Esophagus (tissue), 2 donors: Measurements from ENCODE around the gene RBBP5. TPM values are rescaled to one million over a fixed set of nuclear protein-coding genes. Genes with fewer than 3 reads are reported as not detected.

Experiments
- H3K27ac ChIP-seq, 2 donors: one replicate each; pipeline ENCODE4 v1.5.1; 2013; ENCODE audit warnings: low read depth in 2 of 2, mild to moderate bottlenecking in 2 of 2, inconsistent platforms in 1 of 2, low read length in 1 of 2, moderate library complexity in 1 of 2
- H3K27me3 ChIP-seq, 2 donors: one replicate each; pipeline ENCODE4 v1.6.1; 2013; ENCODE audit warnings: low read length in 2 of 2, control low read depth in 1 of 2, mild to moderate bottlenecking in 1 of 2; ENCODE audit not compliant: insufficient read depth in 2 of 2, control insufficient read depth in 1 of 2
- H3K36me3 ChIP-seq, 2 donors: one replicate each; pipeline ENCODE4 v1.6.1; 2013; ENCODE audit warnings: low read length in 1 of 2; ENCODE audit not compliant: control insufficient read depth in 2 of 2, insufficient read depth in 2 of 2
- H3K4me1 ChIP-seq, 2 donors: one replicate each; pipeline ENCODE4 v1.6.1; 2013; ENCODE audit warnings: low read length in 1 of 2; ENCODE audit not compliant: control insufficient read depth in 2 of 2, insufficient read depth in 2 of 2
- H3K4me3 ChIP-seq, 2 donors: one replicate each; pipeline ENCODE4 v1.5.1; 2013; ENCODE audit warnings: low read length in 2 of 2, mild to moderate bottlenecking in 2 of 2, low read depth in 1 of 2, moderate library complexity in 1 of 2
- H3K9me3 ChIP-seq, 2 donors: one replicate each; pipeline ENCODE4 v1.6.1; 2013; ENCODE audit warnings: mild to moderate bottlenecking in 2 of 2, low read depth in 1 of 2, low read length in 1 of 2, moderate library complexity in 1 of 2; ENCODE audit not compliant: control insufficient read depth in 2 of 2, insufficient read depth in 1 of 2
- WGBS, 2 donors: extraction: QIAGEN DNeasy Blood & Tissue Kit; methylation state at CpG; one replicate each; pipeline ENCODE4 v1.1.7; 2013; 5-methylcytosine and 5-hydroxymethylcytosine counted together
- polyA plus RNA-seq, 2 donors: library from polyadenylated mRNA; stranded (reverse); fragments of 200-250 nt; gene quantifications; one replicate each; pipeline ENCODE4 v1.2.3, GENCODE V29; 2013
- donor health status: healthy with polysubstance abuse.
- donor health status: Bipolar disorder and iron deficiency.

The RBBP5 gene
- polyA plus RNA-seq, 2 donors = 3.0 to 4.0 TPM

DNA sequence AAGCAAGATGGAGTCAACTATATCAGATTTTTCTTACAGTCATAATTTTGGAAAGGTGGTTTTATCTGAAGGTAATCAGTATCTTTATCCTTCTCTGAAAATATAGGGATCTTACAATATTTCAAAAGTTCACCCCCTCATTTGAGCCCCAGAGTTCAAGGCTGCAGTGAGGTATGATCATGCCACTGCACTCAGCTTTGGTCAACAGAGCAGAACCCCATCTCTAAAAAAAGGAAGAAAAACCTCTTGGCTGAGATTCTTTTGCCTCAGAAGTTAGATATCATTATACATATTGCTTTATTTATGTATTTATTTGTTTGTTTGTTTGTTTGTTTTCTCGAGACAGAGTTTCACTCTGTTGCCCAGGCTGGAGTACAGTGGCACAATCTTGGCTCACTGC lies 11.5 kb upstream of the RBBP5 start:
- no peak overlapping the region for H3K27ac ChIP-seq
- H3K36me3 ChIP-seq = no peaks in the 10 kb centered on the region
- 48 to 53% methylated on average over 1 of the region's 1 CpG for WGBS, 2 donors
- H3K4me3 ChIP-seq = no peak overlapping the region
- no peaks in the 10 kb centered on the region for H3K9me3 ChIP-seq
- H3K4me1 ChIP-seq = no peaks in the 10 kb centered on the region
- H3K27me3 ChIP-seq = no peaks in the 10 kb centered on the region

DNA sequence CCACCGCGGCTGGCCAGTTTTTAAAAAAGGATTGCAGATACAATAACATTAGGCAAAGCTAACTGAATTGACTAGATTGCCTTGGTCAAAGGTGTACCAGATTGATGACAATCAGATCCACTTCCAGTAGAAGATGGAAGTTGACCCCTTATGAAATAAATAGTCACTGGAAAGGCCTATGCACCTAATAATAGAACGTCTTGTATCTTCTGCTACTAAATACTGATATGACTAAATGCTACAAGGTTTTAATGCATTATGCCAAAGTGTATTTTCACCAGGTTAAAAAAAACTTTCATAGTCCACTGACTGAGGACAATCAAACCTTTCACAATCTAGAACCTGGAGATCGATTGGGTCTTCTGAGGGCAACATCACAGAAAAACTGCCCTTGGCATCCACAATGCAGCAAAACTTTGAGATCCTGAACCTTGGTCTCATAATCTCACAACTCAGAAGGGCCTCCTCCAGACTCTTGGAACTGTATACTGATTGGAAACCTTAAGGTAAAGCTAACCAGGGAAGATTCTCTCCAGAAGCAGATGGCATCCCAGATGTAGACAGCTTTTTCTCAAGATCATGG lies 7.8 kb upstream of the RBBP5 start:
- no peaks in the 10 kb centered on the region for H3K4me1 ChIP-seq
- no peak overlapping the region for H3K27ac ChIP-seq
- no peaks in the 10 kb centered on the region for H3K9me3 ChIP-seq
- WGBS, 2 donors = 75 to 82% methylated on average over 4 of the region's 4 CpGs
- no peaks in the 10 kb centered on the region for H3K27me3 ChIP-seq
- no peaks in the 10 kb centered on the region for H3K36me3 ChIP-seq
- H3K4me3 ChIP-seq = no peak overlapping the region

DNA sequence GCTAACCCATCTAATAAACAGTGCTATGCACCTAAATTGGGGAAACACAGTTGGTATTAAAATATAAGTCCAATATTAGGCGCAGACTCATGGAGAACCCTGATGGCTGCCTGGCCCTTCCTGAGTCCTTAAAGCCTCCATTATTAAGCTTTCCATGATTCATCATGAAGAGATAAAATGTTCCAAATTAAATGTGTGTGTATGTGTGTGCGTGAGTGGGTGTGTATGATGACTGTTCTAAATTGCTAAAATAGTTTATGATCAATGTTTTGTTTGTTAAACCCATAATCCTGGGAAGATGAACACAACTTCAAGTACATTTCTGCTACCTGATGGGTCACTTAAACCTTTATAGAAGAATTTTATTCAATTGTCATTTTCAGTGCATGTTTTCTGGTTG lies 6.3 kb upstream of the RBBP5 start:
- Histone ChIP-seq H3K27ac (no peak overlapping the region), H3K9me3 (no peaks in the 10 kb centered on the region), H3K4me1 (no peaks in the 10 kb centered on the region), H3K27me3 (no peaks in the 10 kb centered on the region), H3K4me3 (no peak overlapping the region), H3K36me3 (no peaks in the 10 kb centered on the region)
- WGBS, 2 donors = 83 to 86% methylated on average over 2 of the region's 2 CpGs

DNA sequence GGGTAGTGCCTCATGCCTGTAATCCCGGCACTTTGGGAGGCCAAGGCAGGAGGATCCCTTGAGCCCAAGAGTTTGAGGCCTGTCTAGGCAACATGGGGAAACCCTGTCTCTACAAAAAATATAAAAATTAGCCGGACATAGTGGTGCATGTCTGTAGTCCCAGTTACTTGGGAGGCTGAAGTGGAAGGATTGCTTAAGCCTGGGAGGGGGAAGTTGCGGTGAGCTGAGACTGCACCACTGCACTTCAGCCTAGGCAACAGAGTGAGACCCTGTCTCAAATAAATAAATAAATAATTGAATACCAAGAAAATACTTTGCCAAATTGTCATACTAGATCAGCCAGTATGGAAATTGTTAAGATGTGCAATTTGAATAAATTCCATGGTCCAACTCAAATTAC lies 5.9 kb upstream of the RBBP5 start:
- Histone ChIP-seq H3K27ac (no peak overlapping the region), H3K27me3 (no peaks in the 10 kb centered on the region), H3K9me3 (no peaks in the 10 kb centered on the region), H3K36me3 (no peaks in the 10 kb centered on the region), H3K4me1 (no peaks in the 10 kb centered on the region), H3K4me3 (no peak overlapping the region)
- 89 to 95% methylated on average over 3 of the region's 3 CpGs for WGBS, 2 donors

DNA sequence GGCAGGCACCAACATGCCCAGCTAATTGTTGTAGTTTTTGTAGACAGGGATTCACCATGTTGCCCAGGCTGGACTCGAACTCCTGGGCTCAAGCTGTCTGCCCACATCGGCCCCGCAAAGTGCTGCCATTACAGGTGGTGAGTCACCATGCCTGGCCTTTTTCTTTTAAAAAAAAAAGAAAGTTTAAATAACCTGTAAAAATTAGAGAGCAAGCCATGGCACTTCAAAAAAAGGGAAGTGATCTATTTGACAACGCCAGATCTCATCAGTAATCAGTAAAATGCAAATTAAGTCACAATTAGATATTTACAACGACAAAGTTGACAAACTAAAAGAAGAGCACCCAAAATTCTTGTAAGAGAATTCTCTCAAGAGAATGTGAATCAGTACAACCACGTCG lies 2.9 kb upstream of the RBBP5 start:
- Histone ChIP-seq H3K27me3 (no peaks in the 10 kb centered on the region), H3K27ac (no peak overlapping the region), H3K4me3 (no peak overlapping the region), H3K9me3 (no peaks in the 10 kb centered on the region), H3K4me1 (peaks cover 0 to 3% of the 10 kb centered on the region in 2 donors), H3K36me3 (no peaks in the 10 kb centered on the region)
- WGBS, 2 donors = 77 to 83% methylated on average over 7 of the region's 7 CpGs

DNA sequence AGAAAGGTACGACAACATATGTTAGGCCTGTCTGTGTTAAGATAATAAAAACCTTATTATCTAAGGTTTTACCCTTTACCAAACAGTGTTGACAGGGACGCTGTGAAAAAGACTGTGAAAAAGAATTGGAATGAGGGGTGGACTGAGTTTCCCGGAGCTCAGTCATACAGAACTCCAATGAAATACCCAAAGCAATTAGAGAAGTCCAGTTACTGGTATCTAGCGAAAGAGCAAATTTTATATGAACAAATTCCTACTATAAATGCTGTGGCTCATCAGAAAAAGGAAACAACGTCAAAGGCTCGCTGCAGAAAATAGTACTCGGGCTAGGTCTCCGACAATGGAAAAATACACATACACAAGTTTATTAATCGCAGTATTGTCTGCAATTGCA lies 708 bp upstream of the RBBP5 start:
- Histone ChIP-seq H3K9me3 (no peaks in the 10 kb centered on the region), H3K4me3 (peak overlapping the region in 1 of 2 donors; percentile 99), H3K27me3 (no peaks in the 10 kb centered on the region), H3K4me1 (peaks cover 0 to 3% of the 10 kb centered on the region in 2 donors), H3K27ac (peak overlapping the region; percentile 88 to 97), H3K36me3 (no peaks in the 10 kb centered on the region)
- 24% methylated on average over 9 of the region's 9 CpGs for WGBS, 2 donors

DNA sequence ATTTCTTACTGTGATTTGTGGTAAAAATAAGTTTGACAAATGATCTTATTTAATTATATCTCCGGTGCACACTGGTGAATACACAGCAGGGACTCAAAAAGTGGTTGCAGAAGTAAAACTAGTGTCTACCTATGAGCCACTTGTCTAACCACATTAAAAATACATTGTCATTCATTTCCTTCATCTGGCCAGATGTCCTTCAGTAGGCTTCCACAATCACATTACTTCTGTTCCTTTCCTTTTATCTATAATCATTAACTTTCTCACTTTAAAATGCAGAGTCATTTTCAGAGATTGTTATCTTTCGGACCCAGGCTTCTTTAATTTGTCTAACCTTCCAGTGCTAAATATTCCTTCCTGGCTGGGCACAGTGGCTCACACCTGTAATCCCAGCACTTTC lies 3.0 kb downstream of the RBBP5 start:
- H3K36me3 ChIP-seq = no peaks in the 10 kb centered on the region
- no peaks in the 10 kb centered on the region for H3K9me3 ChIP-seq
- WGBS, 2 donors = 67 to 81% methylated on average over 2 of the region's 2 CpGs
- no peak overlapping the region for H3K4me3 ChIP-seq
- peaks cover 0 to 3% of the 10 kb centered on the region in 2 donors for H3K4me1 ChIP-seq
- no peaks in the 10 kb centered on the region for H3K27me3 ChIP-seq
- no peak overlapping the region for H3K27ac ChIP-seq

DNA sequence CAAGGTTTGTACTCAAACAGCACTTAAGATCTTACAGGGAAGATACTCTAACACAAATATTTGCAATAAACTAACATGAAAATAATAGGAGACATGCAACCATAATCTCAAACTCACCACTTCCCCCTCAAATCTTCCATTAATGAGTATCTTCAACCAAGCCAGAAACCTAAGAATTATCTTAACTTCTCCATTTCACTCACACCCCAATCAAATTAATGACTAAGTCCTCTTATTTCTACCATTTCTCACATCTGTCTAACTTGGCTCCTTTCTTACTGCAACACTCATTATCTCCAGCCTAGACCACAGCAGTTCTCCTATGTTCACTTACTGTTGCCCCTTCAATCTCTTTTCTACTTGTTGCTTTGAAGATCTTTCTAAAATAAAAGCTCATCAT lies 10.4 kb downstream of the RBBP5 start:
- Histone ChIP-seq H3K27me3 (no peaks in the 10 kb centered on the region), H3K36me3 (peaks cover 0 to 4% of the 10 kb centered on the region in 2 donors), H3K4me1 (no peaks in the 10 kb centered on the region), H3K27ac (no peak overlapping the region), H3K9me3 (no peaks in the 10 kb centered on the region), H3K4me3 (no peak overlapping the region)

DNA sequence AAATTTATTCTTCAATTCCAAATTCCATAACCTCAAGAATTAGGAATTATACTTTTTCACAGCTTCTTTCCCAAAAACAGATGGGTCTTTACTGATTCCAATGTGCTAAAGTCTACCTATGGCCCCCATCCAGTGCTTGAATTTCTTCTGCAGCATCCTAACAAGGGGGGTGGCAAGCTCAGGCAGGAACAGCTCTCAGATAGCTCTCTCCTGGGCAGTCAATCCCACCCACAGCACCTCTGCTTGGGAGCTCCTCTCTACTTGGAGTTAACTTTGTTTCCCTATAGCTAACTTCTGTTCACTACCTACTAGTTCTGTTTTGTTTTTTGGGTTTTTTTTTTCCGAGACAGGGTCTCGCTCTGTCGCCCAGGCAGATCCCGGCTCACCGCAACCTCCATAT lies 12.1 kb downstream of the RBBP5 start:
- 84 to 93% methylated on average over 5 of the region's 5 CpGs for WGBS, 2 donors
- no peaks in the 10 kb centered on the region for H3K9me3 ChIP-seq
- no peaks in the 10 kb centered on the region for H3K27me3 ChIP-seq
- no peaks in the 10 kb centered on the region for H3K4me1 ChIP-seq
- H3K36me3 ChIP-seq = peaks cover 4 to 13% of the 10 kb centered on the region in 2 donors
- no peak overlapping the region for H3K27ac ChIP-seq
- no peak overlapping the region for H3K4me3 ChIP-seq

DNA sequence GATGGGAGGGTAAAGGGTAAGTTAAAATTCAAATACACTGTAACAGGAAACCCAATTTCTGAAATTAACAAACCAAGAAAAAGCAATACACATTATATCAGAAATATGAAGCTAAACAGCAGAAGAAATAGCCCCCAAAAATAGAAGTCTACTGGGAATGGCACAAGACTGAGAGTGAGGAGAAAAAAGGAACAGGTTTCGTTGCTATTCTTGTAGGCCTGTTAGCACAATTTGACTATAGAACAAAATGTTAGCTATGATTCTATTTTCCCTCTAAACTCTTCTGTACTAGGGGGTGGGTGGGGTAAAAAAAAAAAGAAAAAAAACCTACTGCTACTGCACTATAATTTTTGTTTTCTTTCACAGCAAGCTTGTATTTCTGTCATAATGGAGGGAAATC lies 12.5 kb downstream of the RBBP5 start:
- no peak overlapping the region for H3K4me3 ChIP-seq
- no peaks in the 10 kb centered on the region for H3K9me3 ChIP-seq
- 91 to 94% methylated on average over 1 of the region's 1 CpG for WGBS, 2 donors
- no peaks in the 10 kb centered on the region for H3K27me3 ChIP-seq
- H3K27ac ChIP-seq = no peak overlapping the region
- H3K36me3 ChIP-seq = peaks cover 4 to 13% of the 10 kb centered on the region in 2 donors
- H3K4me1 ChIP-seq = no peaks in the 10 kb centered on the region
